ENCODE results near the gene ALS2CL.

GRCh38 chr3:46664188-46664970 is 29.1 kb downstream of the ALS2CL start:
- TF ChIP-seq CTCF (IDR thresholded peaks at IDR 0.05): no peak
- TF ChIP-seq POLR2A (IDR thresholded peaks at IDR 0.05): no peak
- TF ChIP-seq EP300 (IDR thresholded peaks at IDR 0.05): no peak
